Natural killer cell (primary cell): ENCODE results near the gene NAALADL2. TPM values are rescaled to one million over a fixed set of nuclear protein-coding genes. Genes with fewer than 3 reads are reported as not detected.

Source experiments
- ATAC-seq, 3 donors: fragments of 150-1000 bp in 2 of 3; fragments of 200-7000 bp in 1 of 3; cut with Tn5 transposase; 1 replicate in 1 of 3; 2 replicates in 2 of 3; pipeline ENCODE4 v1.10.0; 2021; ENCODE audit warnings: mild to moderate bottlenecking in 2 of 3, moderate library complexity in 2 of 3
- DNase-seq, 2 donors: peaks; one replicate each; pipeline versions ENCODE4 v3.0.0 to v3.0.0-alpha.2; 2013 to 2021; ENCODE audit warnings: mixed read lengths in 1 of 2
- H3K27ac ChIP-seq: one replicate; pipeline ENCODE4 v1.5.1; 2013; ENCODE audit warnings: mild to moderate bottlenecking, low read length
- H3K27me3 ChIP-seq: one replicate; pipeline ENCODE4 v1.6.1; 2013; ENCODE audit warnings: low read length; ENCODE audit not compliant: control insufficient read depth, insufficient read depth
- H3K36me3 ChIP-seq: one replicate; pipeline ENCODE4 v1.6.1; 2013; ENCODE audit warnings: low read length; ENCODE audit not compliant: control insufficient read depth, insufficient read depth
- H3K4me1 ChIP-seq: one replicate; pipeline ENCODE4 v1.6.1; 2013; ENCODE audit warnings: low read length; ENCODE audit not compliant: control insufficient read depth, insufficient read depth
- H3K4me3 ChIP-seq: one replicate; pipeline ENCODE4 v1.5.1; 2013; ENCODE audit warnings: low read length
- H3K9me3 ChIP-seq: one replicate; pipeline ENCODE4 v1.6.1; 2013; ENCODE audit warnings: low read length; ENCODE audit not compliant: control insufficient read depth, insufficient read depth
- H3K27ac Mint-ChIP-seq, 2 donors: one replicate each; pipeline ENCODE4 v1.8.0; 2022; ENCODE audit warnings: mild to moderate bottlenecking in 2 of 2, mixed read lengths in 2 of 2, moderate library complexity in 1 of 2
- H3K27me3 Mint-ChIP-seq, 2 donors: one replicate each; pipeline ENCODE4 v1.8.0; 2022; ENCODE audit warnings: low read depth in 2 of 2, mixed read lengths in 2 of 2
- H3K36me3 Mint-ChIP-seq: one replicate; pipeline ENCODE4 v1.8.0; 2022; ENCODE audit warnings: mixed read lengths
- H3K4me1 Mint-ChIP-seq, 2 donors: one replicate each; pipeline ENCODE4 v1.8.0; 2022; ENCODE audit warnings: mixed read lengths in 2 of 2
- H3K4me3 Mint-ChIP-seq: one replicate; pipeline ENCODE4 v1.8.0; 2022; ENCODE audit warnings: mild to moderate bottlenecking, moderate library complexity, mixed read lengths
- H3K9me3 Mint-ChIP-seq, 2 donors: one replicate each; pipeline ENCODE4 v1.8.0; 2022; ENCODE audit warnings: mixed read lengths in 2 of 2
- WGBS: methylation state at CpG from one replicate; pipeline ENCODE4 v1.1.7; 2013; ENCODE audit warnings: missing lambda C conversion rate; ENCODE audit not compliant: insufficient coverage; 5-methylcytosine and 5-hydroxymethylcytosine counted together
- intact Hi-C: fragments of 100-400 bp; cut with micrococcal nuclease; formaldehyde crosslinking; loops from one replicate; pipeline ENCODE4 v1.14.2; 2022
- total RNA-seq, 4 donors: library from RNA; stranded (reverse); fragments of 120-200 nt in 1 of 4; gene quantifications; one replicate each; pipeline versions ENCODE4 v1.2.3 to v1.2.4, GENCODE V29; 2013 to 2022
- TF ChIP-seq, protein P1 (sequence below): fragments of 200-600 bp; IDR thresholded peaks from one replicate; pipeline ENCODE4 v1.8.0; 2022; ENCODE audit warnings: antibody characterized with exemption

The NAALADL2 gene
- total RNA-seq, 3 donors from 2014 or later (not counting 1 experiment from before 2014, with no cell fraction given), result not detected

DNA sequence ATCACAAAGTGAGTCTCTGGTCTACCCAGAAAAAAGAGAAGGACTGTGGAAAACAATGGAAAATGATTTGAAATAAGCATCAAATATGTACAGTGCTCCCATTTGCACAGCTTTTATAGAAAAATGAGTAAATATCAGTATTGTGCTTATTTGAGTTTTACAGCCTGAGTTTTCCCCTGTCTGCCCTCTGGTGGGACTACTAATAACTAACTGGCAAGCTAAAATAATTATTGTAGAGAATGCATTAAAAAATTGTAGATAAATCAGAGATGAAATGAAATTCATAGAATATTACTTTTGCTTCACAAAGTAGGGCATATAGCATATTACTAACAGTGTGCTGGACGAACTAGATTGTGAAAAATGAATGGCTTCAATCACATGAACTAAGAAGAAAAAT lies 287.1 kb downstream of the NAALADL2 start:
- Mint-ChIP-seq H3K36me3 (no peaks in the 10 kb centered on the region), H3K9me3 (peaks cover 6 to 8% of the 10 kb centered on the region in 2 donors), H3K27me3 (no peaks in the 10 kb centered on the region), H3K4me1 (no peaks in the 10 kb centered on the region), H3K4me3 (no peak overlapping the region), H3K27ac (no peak overlapping the region)
- TF ChIP-seq, protein P1, sequence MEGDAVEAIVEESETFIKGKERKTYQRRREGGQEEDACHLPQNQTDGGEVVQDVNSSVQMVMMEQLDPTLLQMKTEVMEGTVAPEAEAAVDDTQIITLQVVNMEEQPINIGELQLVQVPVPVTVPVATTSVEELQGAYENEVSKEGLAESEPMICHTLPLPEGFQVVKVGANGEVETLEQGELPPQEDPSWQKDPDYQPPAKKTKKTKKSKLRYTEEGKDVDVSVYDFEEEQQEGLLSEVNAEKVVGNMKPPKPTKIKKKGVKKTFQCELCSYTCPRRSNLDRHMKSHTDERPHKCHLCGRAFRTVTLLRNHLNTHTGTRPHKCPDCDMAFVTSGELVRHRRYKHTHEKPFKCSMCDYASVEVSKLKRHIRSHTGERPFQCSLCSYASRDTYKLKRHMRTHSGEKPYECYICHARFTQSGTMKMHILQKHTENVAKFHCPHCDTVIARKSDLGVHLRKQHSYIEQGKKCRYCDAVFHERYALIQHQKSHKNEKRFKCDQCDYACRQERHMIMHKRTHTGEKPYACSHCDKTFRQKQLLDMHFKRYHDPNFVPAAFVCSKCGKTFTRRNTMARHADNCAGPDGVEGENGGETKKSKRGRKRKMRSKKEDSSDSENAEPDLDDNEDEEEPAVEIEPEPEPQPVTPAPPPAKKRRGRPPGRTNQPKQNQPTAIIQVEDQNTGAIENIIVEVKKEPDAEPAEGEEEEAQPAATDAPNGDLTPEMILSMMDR, result no peak
- Histone ChIP-seq H3K4me3 (no peak overlapping the region), H3K27ac (no peak overlapping the region), H3K9me3 (no peaks in the 10 kb centered on the region), H3K4me1 (no peaks in the 10 kb centered on the region), H3K27me3 (no peaks in the 10 kb centered on the region), H3K36me3 (no peaks in the 10 kb centered on the region)
- no peak for ATAC-seq
- no peak for DNase-seq
- intact Hi-C loops, result no loop called here
- WGBS, result 20% methylated on average over 1 of the region's 1 CpG

- H3K27me3 Mint-ChIP-seq, result no peaks in the 10 kb centered on the region
- 16% methylated on average over 4 of the region's 4 CpGs for WGBS
- no peaks in the 10 kb centered on the region for H3K36me3 Mint-ChIP-seq
- no peak overlapping the region for H3K27ac Mint-ChIP-seq
- no peaks in the 10 kb centered on the region for H3K27me3 ChIP-seq
- peaks cover 7 to 8% of the 10 kb centered on the region in 2 donors for H3K9me3 Mint-ChIP-seq
- intact Hi-C loops, result no loop called here
- ATAC-seq (no peak), DNase-seq (no peak)
- H3K9me3 ChIP-seq, result no peaks in the 10 kb centered on the region
- H3K4me1 Mint-ChIP-seq, result no peaks in the 10 kb centered on the region
- H3K4me3 ChIP-seq, result no peak overlapping the region
- H3K27ac ChIP-seq, result no peak overlapping the region
- H3K4me1 ChIP-seq, result no peaks in the 10 kb centered on the region
- TF ChIP-seq, protein P1, result no peak
- no peak overlapping the region for H3K4me3 Mint-ChIP-seq
- H3K36me3 ChIP-seq, result no peaks in the 10 kb centered on the region
Observed at GRCh38 chr3:175149675-175150074, 290.5 kb downstream of the NAALADL2 start.

- Mint-ChIP-seq H3K9me3 (peaks cover 6 to 10% of the 10 kb centered on the region in 2 donors), H3K27me3 (no peaks in the 10 kb centered on the region), H3K27ac (no peak overlapping the region), H3K4me3 (no peak overlapping the region), H3K36me3 (no peaks in the 10 kb centered on the region), H3K4me1 (no peaks in the 10 kb centered on the region)
- no peak for DNase-seq
- TF ChIP-seq, protein P1, result no peak
- H3K4me1 ChIP-seq, result no peaks in the 10 kb centered on the region
- intact Hi-C loops, result no loop called here
- H3K9me3 ChIP-seq, result peaks cover 3% of the 10 kb centered on the region
- WGBS, result 56% methylated on average over 4 of the region's 4 CpGs
- no peaks in the 10 kb centered on the region for H3K36me3 ChIP-seq
- no peak for ATAC-seq
- no peak overlapping the region for H3K27ac ChIP-seq
- no peaks in the 10 kb centered on the region for H3K27me3 ChIP-seq
- no peak overlapping the region for H3K4me3 ChIP-seq
Observed at GRCh38 chr3:175150812-175151401, 291.8 kb downstream of the NAALADL2 start.

GRCh38 chr3:175153595-175153994 lies 294.5 kb downstream of the NAALADL2 start:
- Mint-ChIP-seq H3K4me3 (no peak overlapping the region), H3K36me3 (no peaks in the 10 kb centered on the region), H3K27ac (no peak overlapping the region), H3K27me3 (no peaks in the 10 kb centered on the region), H3K4me1 (no peaks in the 10 kb centered on the region), H3K9me3 (peaks cover under 1 to 8% of the 10 kb centered on the region in 2 donors)
- intact Hi-C loops, result no loop called here
- no peak overlapping the region for H3K27ac ChIP-seq
- no peaks in the 10 kb centered on the region for H3K4me1 ChIP-seq
- H3K9me3 ChIP-seq, result peaks cover 3% of the 10 kb centered on the region
- ATAC-seq (no peak), DNase-seq (no peak)
- no peaks in the 10 kb centered on the region for H3K27me3 ChIP-seq
- TF ChIP-seq, protein P1, result no peak
- no peak overlapping the region for H3K4me3 ChIP-seq
- WGBS, result 64% methylated on average over 2 of the region's 2 CpGs
- no peaks in the 10 kb centered on the region for H3K36me3 ChIP-seq
